ENCODE results near the gene SNRNP25.

DNA sequence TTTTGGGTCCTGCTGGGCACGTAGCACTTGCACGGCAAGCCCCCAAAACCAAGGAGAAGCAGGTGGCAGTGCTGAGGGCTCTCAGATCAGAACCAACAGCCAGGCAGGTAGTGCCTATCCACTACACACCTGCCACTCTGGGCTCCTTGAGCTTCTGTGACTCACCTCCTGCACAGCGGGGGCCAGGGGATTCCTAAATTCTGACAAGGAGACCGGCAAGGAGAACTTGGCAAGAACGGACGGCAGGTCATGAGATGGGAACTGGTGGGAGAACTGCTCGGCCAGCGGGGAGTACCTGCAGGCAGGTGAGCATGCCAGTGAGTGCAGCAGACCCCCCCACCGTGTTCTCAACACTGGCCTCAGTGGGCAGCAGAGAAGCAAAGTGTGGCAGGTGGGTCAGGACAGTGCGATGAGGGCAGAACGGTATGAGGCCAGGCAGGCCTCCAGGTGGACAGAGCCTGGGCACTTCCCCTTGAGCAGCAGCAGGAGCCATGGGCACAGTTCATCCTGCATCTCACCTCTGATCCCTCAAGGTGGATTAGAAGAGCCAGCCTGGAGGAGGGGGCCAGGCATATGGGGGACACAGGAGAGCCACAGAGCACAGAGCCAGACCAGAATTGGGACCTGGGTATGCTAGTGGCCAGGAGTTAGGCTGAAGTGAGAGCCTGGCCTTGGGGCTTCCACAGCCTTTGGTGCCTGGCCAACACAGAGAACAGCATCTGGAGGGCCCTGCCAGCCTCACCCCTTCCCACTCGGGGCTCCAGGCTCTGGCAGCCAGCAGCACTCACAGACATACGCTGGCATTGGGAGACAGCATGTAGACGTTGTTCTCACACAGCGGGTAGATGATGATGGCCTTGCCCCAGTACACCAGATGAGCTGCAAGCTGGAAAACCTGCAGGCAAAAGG is 39.1 kb downstream of the SNRNP25 start:
- TF ChIP-seq, protein P1, sequence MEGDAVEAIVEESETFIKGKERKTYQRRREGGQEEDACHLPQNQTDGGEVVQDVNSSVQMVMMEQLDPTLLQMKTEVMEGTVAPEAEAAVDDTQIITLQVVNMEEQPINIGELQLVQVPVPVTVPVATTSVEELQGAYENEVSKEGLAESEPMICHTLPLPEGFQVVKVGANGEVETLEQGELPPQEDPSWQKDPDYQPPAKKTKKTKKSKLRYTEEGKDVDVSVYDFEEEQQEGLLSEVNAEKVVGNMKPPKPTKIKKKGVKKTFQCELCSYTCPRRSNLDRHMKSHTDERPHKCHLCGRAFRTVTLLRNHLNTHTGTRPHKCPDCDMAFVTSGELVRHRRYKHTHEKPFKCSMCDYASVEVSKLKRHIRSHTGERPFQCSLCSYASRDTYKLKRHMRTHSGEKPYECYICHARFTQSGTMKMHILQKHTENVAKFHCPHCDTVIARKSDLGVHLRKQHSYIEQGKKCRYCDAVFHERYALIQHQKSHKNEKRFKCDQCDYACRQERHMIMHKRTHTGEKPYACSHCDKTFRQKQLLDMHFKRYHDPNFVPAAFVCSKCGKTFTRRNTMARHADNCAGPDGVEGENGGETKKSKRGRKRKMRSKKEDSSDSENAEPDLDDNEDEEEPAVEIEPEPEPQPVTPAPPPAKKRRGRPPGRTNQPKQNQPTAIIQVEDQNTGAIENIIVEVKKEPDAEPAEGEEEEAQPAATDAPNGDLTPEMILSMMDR (IDR thresholded peaks at IDR 0.05): no peak
- TF ChIP-seq POLR2A (IDR thresholded peaks at IDR 0.05): no peak
